HG03575 (cell line): ENCODE measurements around the gene MYH15.

Experiments used
- ATAC-seq: cut with Tn5 transposase; IDR thresholded peaks from one replicate; pipeline ENCODE4 v1.9.1; 2021; ENCODE audit not compliant: unreplicated experiment, insufficient number of reproducible peaks, low FRiP score; ENCODE audit errors: extremely low read depth

MYH15 gene

DNA sequence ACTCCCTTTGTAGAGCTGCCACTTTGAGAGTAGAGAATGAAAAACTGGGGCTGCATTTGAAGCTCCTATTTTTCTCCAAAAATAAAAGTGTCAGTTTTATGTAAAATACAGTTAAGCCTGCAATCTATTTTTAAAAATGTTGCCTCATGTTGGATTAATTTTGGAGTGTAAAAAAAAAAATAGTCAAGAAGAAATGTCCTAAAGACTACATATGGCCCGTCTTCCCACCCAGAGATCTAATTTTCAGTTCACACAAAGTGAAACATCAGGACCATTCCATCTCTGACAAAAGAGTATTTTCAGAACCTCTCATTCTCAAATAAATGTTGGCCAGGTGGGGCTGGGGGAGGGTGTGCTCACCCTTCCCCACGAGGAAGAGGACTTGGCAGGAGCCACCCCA lies 151.4 kb downstream of the MYH15 start:
- no peak for ATAC-seq

GRCh38 chr3:108357042-108357441 lies 153.4 kb downstream of the MYH15 start:
- ATAC-seq: no peak

- no peak for ATAC-seq
Observed at GRCh38 chr3:108354562-108354961, 155.8 kb downstream of the MYH15 start.

- no peak for ATAC-seq
Observed at GRCh38 chr3:108352176-108352575, 158.2 kb downstream of the MYH15 start.

GRCh38 chr3:108346301-108347227 lies 163.8 kb downstream of the MYH15 start:
- ATAC-seq: no peak

DNA sequence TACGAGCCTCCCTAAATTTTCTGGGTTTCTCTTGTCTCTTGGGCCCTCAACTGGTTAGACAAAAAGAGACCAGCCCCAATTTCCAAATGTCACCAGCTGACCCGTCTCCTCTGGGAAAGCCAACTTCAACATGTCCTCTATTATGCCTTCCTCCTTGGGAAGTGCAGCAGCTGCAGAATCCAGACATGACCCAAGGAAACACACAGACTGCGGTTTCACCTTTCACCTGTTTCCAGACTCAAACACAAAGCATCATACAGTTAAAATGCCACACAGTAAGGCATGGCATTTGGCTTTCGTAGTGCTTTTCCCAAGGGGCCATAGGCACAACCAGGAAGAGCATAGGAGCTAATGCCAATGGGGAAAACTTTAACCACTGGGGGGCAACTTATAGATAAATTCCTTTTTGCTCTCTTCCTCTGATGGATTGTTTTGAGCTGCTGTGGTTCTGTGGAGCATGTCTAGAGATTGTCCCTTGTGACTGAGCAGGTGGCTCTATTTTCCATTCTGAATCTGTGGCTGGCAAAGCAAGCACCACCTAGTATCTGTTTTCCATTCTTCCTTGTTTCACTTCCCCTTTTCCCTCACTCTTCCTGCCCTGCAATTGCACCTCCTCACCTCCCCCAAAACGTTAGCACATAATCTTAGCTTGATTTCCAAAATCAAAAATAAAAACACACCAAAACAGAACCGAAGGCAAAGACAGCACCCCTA lies 164.7 kb downstream of the MYH15 start:
- ATAC-seq: no peak

- ATAC-seq: no peak
Observed at GRCh38 chr3:108343491-108343890, 166.9 kb downstream of the MYH15 start.

DNA sequence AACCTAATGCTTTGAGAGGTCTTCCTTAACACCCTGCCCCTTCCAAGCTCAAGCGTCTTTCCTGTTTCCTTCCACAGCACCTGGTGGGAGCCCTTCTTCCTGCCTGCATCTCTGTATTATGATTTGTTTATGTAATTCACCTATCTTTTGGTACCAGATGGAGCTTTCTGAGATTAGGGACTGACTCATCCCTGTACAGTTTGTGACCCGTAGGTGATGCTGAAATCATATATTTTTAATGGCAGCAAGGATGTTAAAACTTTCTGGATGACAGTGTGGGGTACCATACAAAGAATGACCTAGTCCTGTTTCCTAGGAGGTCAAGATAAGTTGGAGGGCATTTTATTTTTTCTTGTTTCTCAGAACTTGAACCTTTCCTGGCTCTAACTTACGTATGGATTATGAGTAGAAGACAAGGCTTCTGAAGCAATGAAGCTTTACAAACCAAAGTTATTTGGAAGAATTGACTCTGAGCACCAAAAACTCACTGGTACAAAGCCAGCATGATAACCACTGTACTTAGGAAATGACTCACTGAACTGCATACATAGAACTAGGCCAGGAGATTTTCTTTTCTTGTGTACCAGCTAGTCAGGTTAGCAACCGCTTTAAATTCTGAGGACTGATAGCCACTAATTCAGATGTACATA lies 167.4 kb downstream of the MYH15 start:
- peak; percentile 31 for ATAC-seq

GRCh38 chr3:108341911-108342310 lies 168.5 kb downstream of the MYH15 start:
- ATAC-seq: no peak

GRCh38 chr3:108338901-108339545 lies 171.4 kb downstream of the MYH15 start:
- no peak for ATAC-seq

DNA sequence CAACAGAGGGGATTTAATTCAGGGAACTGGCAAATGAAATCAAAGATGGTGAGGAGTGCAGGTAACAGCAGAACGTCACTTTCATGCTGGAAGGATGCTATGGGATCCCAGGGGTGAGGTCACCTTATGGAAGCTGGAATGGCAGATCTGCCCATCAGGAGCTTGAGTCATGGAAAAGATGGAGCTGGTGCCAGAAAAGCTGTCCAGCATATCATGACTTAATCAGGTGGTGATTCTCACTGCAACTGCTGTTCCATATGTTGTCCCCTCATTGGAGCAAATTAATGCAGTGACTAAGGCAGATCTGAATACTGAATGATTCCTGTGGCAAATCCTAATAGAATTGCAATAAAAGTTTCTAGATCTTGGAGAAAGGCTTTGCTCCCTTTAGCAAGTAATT lies 175.7 kb downstream of the MYH15 start:
- no peak for ATAC-seq

DNA sequence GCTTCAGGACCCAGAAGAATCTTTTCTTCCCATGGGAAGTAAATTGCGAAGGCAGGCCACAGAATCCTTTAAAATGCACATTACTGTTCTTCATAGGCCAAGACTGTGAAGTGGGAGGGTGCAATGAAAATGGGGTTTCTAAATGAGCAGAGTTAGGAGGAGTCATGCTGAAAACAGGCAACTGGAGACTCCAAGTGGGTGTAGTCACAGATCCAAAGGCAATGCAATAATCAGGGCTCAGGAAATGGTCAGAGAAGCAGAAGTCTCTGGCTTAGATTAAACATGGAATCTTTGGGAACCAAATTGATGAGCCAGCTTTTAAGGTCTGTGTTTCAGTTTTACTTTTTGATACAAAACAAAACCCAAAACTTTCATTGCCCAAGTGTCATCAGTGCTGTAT lies 176.4 kb downstream of the MYH15 start:
- no peak for ATAC-seq

DNA sequence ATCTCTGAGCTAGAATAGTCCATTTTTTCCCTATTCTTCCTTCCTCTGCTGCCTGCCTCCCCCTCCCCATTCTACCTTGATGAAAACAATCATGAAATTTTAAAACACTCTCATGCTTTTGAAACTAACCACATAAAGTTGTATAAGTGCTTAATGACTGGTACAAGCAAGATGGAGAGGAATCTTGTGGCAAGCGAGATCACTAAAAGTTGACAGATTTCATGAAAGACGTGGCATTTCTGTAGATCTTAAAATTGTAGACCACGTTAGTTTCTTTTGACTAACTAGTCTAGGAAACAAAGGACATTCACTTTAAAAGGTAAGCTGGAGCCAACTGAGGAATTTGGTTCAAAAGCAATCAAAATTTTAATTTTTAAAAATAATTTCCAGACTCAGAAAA lies 178.6 kb downstream of the MYH15 start:
- no peak for ATAC-seq
